ENCODE measurements around the gene MYH15. TPM values are rescaled to one million over a fixed set of nuclear protein-coding genes. Genes with fewer than 3 reads are reported as not detected.
"Not testable (repeated sequence)": the region's sequence is repeated elsewhere in the genome, so short reads cannot be mapped to it uniquely, and the experiment has no call there.

Gene MYH15
- total RNA-seq, 1 donor from 2014 or later: not detected

GRCh38 chr3:108387063-108387462, 123.3 kb downstream of the MYH15 start:
- Histone ChIP-seq H3K4me3 (no peak overlapping the region), H3K27me3 (no peaks in the 10 kb centered on the region), H3K9me3 (no peaks in the 10 kb centered on the region), H3K36me3 (no peaks in the 10 kb centered on the region), H3K27ac (no peak overlapping the region), H3K4me1 (peaks cover 9% of the 10 kb centered on the region)
- intact Hi-C loops (cut with DNase I): no loop called here
- no peak for TF ChIP-seq POLR2A (IDR thresholded peaks at IDR 0.05)
- TF ChIP-seq POLR2AphosphoS5 (IDR thresholded peaks at IDR 0.05; ENCODE audit: insufficient read depth in 1 of 2, low read depth in 1 of 2): no peak
- no peak for TF ChIP-seq CTCF (IDR thresholded peaks at IDR 0.05)
- no peak for DNase-seq (ENCODE audit: extremely low spot score in 2 of 2)

GRCh38 chr3:108383306-108383705, 127.1 kb downstream of the MYH15 start:
- TF ChIP-seq POLR2A (IDR thresholded peaks at IDR 0.05) (no peak), CTCF (IDR thresholded peaks at IDR 0.05) (no peak), POLR2AphosphoS5 (IDR thresholded peaks at IDR 0.05; ENCODE audit: insufficient read depth in 1 of 2, low read depth in 1 of 2) (no peak)
- Histone ChIP-seq H3K27me3 (no peaks in the 10 kb centered on the region), H3K4me1 (no peaks in the 10 kb centered on the region), H3K27ac (no peak overlapping the region), H3K9me3 (no peaks in the 10 kb centered on the region), H3K4me3 (no peak overlapping the region), H3K36me3 (no peaks in the 10 kb centered on the region)
- DNase-seq (ENCODE audit: extremely low spot score in 2 of 2): no peak
- intact Hi-C loops (cut with DNase I): no loop called here

GRCh38 chr3:108381529-108382140, 128.8 kb downstream of the MYH15 start:
- H3K27ac ChIP-seq: no peak overlapping the region
- intact Hi-C loops (cut with DNase I): no loop called here
- H3K9me3 ChIP-seq: no peaks in the 10 kb centered on the region
- no peak overlapping the region for H3K4me3 ChIP-seq
- H3K4me1 ChIP-seq: no peaks in the 10 kb centered on the region
- DNase-seq (ENCODE audit: extremely low spot score in 2 of 2): no peak
- no peaks in the 10 kb centered on the region for H3K27me3 ChIP-seq
- no peak for TF ChIP-seq POLR2A (IDR thresholded peaks at IDR 0.05)
- no peak for TF ChIP-seq CTCF (IDR thresholded peaks at IDR 0.05)
- TF ChIP-seq POLR2AphosphoS5 (IDR thresholded peaks at IDR 0.05; ENCODE audit: insufficient read depth in 1 of 2, low read depth in 1 of 2): no peak
- H3K36me3 ChIP-seq: no peaks in the 10 kb centered on the region

GRCh38 chr3:108380128-108380795, 130.1 kb downstream of the MYH15 start:
- H3K9me3 ChIP-seq: no peaks in the 10 kb centered on the region
- intact Hi-C loops (cut with DNase I): no loop called here
- H3K36me3 ChIP-seq: no peaks in the 10 kb centered on the region
- no peak overlapping the region for H3K4me3 ChIP-seq
- H3K27me3 ChIP-seq: no peaks in the 10 kb centered on the region
- TF ChIP-seq POLR2A (IDR thresholded peaks at IDR 0.05): no peak
- H3K4me1 ChIP-seq: no peaks in the 10 kb centered on the region
- no peak overlapping the region for H3K27ac ChIP-seq
- no peak for DNase-seq (ENCODE audit: extremely low spot score in 2 of 2)

- H3K27me3 ChIP-seq; DNase-seq (ENCODE audit: extremely low spot score in 2 of 2); H3K36me3 ChIP-seq; H3K4me3 ChIP-seq; H3K4me1 ChIP-seq; intact Hi-C loops (cut with DNase I); H3K27ac ChIP-seq; H3K9me3 ChIP-seq: not testable (repeated sequence)
These were observed 131.4 kb downstream of the MYH15 start for GRCh38 chr3:108378952-108379342.

GRCh38 chr3:108378153-108378951, 132.0 kb downstream of the MYH15 start:
- H3K4me3 ChIP-seq: no peak overlapping the region
- DNase-seq (ENCODE audit: extremely low spot score in 2 of 2): no peak
- H3K27ac ChIP-seq: no peak overlapping the region
- intact Hi-C loops (cut with DNase I): no loop called here
- TF ChIP-seq POLR2AphosphoS5 (IDR thresholded peaks at IDR 0.05; ENCODE audit: insufficient read depth in 1 of 2, low read depth in 1 of 2): no peak
- no peak for TF ChIP-seq CTCF (IDR thresholded peaks at IDR 0.05)
- no peak for TF ChIP-seq POLR2A (IDR thresholded peaks at IDR 0.05)
- H3K36me3 ChIP-seq: no peaks in the 10 kb centered on the region
- H3K9me3 ChIP-seq: no peaks in the 10 kb centered on the region
- H3K27me3 ChIP-seq: no peaks in the 10 kb centered on the region
- H3K4me1 ChIP-seq: no peaks in the 10 kb centered on the region

Measured in vagina (tissue), 2 donors.